HG02588 (cell line): ENCODE data around the gene SEMA4D.

Source experiments
- ATAC-seq: cut with Tn5 transposase; IDR thresholded peaks from one replicate; pipeline ENCODE4 v1.9.1; 2021; ENCODE audit warnings: mild to moderate bottlenecking, moderate library complexity; ENCODE audit not compliant: unreplicated experiment

Gene SEMA4D

GRCh38 chr9:89446961-89447310 lies 51.0 kb downstream of the SEMA4D start:
- ATAC-seq = no peak

DNA sequence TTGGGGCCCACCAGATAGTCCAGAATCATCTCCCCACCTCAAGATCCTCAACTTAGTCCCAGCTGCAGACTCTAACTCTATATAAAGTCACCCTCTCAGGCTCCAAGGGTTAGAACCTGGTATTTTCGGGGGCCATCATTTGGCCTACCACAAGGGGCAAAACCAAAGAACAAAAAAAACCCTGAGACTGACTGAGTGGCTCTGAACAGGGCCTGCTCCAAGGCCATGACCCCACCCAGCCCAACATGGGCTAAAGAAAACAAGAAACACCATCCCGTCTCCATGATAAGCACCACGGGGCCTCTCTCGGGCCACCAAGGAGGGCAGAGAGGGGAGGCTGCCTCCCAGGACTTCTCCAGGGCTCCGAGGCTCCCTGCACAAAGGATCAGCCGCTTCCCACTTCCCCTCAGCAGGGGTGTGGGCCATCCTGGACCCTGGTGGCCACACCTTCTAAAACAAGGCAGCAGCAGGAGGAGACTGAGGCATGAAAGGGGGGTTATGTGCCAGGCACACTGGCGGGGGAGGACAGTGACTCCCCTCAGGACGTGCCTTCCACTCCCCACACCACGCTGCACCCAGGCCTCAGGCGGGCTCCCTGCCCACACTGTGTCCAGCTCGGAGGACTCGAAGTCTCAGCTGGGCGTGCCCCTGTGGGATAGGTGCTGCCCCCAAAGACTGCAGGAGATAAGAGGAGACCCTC lies 51.5 kb downstream of the SEMA4D start:
- no peak for ATAC-seq

- ATAC-seq = no peak
These were observed 52.1 kb downstream of the SEMA4D start for GRCh38 chr9:89445801-89446251.

DNA sequence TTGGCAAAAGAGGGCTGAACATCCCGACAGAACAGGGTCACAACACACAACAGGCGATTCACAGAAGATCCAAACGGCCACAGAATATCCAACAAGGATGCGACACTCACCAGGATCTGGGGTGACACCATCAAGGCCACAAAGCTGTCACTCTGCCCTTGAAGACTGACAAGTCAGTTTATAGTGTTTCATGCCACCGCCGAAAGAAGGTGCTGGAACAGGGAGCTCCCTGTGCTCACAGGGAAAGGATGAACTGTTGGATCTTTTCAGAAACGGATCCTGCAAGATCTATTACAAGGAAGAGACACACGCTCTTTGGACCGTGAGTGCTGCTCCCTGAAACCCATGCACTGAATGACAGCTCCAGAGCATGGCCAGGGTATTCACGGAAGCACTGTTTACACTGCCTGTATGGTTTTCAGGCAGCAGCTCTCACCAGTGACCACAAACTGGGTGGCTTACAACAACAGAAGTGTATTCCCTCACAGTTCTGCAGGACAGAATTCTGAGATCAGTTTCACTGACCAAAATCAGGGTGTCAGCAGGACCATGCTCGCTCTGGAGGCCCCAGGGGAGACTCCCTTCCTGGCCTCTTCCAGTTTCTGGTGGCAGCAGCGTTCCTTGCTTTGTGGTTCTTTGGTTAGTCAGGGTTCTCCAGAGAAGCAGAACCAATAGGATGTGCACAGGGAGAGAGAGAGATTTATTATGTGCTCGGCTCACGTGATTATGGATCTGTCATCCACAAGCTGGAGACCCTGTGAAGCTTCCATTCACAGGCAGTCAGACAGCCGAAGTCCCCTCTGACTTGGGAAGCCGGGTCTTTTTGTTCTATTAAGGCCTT lies 52.8 kb downstream of the SEMA4D start:
- ATAC-seq = no peak

GRCh38 chr9:89444274-89444673 lies 53.6 kb downstream of the SEMA4D start:
- no peak for ATAC-seq

- ATAC-seq = no peak
These were observed 54.7 kb downstream of the SEMA4D start for GRCh38 chr9:89442981-89443814.

GRCh38 chr9:89442501-89442978 lies 55.4 kb downstream of the SEMA4D start:
- ATAC-seq = no peak

DNA sequence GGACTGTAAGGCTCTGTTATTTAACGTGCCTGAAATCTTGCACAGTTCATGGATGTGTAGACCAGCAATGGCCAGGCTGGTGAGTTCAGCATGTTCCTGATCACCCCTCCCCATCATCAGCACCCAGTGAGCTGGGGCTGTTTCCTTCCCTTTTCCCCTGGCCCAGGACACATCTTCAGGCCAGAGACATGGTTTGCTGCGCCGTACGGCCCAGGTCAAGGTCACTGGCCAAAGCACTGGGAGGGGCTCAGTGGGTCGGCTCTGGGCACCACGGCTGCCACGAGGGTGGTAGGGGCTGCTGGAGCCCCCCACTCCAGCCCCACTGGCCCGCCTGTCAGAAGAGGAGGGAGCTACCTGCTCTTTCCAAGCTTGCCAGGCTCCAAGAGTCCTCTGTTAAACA lies 55.9 kb downstream of the SEMA4D start:
- ATAC-seq = no peak

GRCh38 chr9:89441655-89441970 lies 56.3 kb downstream of the SEMA4D start:
- no peak for ATAC-seq

DNA sequence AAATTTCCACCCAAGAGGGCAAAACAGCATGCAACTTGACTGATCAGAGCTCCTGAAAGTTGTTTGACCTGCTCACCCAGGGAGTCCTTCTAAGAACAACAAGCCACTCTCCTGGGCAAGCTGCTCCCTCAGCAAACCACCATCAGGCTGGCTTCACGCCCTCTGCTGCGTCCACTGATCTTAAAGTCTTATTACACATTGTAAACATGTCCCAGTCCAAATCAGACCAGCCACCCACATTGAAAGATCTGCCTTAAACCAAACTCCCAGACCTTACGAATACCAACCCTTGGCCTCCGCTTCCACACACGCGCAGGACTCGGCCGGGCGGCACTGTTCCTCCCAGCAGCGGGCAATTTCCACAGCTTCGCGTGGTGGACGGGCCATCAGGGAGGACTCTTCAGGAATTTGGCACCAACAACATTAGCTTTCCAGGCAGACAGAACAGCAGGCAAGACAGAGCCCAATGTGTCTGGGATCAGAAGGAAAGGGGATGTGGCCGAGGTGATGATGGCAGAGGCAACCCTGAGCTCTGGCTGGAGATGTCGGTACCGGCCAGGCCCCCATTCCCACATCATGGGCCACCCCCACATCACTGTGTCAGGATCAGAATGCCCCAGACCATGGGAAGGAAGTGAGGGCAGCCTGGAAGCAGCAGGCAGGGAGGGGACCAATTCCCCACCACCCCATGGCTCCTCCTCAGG lies 56.8 kb downstream of the SEMA4D start:
- no peak for ATAC-seq

- ATAC-seq = no peak
These were observed 57.4 kb downstream of the SEMA4D start for GRCh38 chr9:89440548-89440947.

DNA sequence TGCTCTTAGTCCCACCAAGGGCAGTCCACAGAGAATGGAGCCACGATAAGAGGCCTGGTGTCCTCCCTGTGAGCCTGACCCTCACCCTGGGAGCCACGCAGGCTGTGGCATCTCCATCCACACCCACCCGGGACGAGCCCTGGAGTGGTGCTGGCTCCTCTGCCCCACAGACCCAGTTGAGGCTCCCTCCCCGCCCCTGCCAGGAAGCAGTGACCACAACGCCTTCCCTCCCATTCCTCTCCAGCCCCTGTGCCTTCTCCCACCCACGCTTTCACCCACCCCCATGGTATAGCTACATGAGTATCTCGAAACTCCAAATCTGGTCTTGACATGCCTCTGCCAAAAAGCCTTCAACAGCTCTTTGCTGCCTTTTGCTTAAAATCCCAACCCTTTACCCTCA lies 57.9 kb downstream of the SEMA4D start:
- ATAC-seq = no peak

DNA sequence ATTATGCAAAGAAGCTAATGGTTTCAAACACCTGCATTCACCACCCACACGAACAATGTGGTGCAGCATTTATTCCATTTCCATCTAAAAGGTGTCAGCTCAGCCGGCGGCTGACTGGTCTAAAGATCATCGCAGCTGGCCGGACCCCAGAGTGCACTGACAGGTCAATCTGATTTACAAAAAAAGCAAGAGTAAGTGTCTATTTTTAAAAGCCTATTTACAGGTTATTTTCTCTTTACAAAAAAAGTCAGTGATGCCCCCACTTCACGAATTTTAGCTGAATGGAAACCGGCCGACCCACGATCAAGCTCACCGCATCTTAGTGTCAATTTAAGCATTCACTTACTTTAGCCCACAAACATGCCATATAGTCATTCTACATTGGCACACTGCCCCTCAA lies 58.3 kb downstream of the SEMA4D start:
- no peak for ATAC-seq

DNA sequence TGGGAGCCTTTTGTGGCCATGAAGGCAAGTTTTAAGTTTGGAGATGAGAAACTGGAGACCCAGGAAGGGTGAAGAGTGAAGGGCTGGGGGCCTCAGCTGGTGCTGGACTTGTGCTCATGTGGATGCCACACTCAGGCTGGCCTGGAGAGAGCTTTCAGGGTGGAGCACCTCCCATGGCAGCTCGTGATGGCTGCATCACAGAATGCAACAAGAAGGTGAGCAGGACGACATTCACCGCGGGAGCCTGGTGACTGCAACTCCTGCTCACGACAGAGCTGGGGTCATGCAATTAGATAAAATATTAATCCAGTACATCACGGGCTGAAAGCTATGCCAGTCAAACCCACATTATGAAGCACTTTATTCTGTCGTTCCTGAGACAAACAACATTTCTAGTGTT lies 59.7 kb downstream of the SEMA4D start:
- ATAC-seq = no peak

DNA sequence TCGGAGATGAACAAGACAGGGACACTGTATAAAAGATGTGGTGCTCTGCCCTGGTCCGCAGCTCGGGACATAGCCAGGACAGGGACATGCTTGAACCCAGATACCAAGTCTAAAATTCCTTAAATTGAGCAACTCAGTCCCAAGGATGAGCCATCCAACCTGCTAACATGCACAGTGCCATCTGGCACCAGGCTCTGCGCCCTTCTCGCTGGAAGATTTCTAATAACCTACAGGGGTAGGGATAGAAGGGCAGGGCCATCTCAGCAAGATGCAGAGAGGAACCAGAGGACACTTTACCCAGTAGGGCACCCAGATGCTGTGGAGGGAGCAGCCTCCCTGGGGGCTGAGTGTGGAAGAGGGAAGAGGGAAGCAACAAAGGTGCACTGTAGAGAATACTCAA lies 60.1 kb downstream of the SEMA4D start:
- no peak for ATAC-seq

GRCh38 chr9:89436963-89437625 lies 60.8 kb downstream of the SEMA4D start:
- no peak for ATAC-seq

DNA sequence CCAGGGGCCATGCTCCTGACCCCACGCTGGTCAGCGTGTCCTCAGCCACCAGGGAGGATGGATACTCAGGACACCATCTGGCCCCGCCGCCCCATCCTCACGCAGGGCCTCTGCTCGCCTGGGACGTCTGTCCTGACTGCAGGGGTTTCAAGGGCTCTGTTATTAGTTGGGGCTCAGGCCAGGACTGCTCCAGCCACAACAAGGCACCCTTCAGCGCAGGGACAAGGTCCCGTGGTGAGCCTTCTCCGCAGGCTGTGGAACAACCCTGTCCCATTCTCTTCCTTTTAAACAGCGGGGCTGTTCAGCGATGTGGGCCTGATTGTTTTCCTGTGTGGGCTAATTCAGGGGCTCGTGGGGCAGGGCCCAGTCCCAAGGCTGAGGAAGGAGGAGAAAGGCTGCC lies 61.6 kb downstream of the SEMA4D start:
- no peak for ATAC-seq

DNA sequence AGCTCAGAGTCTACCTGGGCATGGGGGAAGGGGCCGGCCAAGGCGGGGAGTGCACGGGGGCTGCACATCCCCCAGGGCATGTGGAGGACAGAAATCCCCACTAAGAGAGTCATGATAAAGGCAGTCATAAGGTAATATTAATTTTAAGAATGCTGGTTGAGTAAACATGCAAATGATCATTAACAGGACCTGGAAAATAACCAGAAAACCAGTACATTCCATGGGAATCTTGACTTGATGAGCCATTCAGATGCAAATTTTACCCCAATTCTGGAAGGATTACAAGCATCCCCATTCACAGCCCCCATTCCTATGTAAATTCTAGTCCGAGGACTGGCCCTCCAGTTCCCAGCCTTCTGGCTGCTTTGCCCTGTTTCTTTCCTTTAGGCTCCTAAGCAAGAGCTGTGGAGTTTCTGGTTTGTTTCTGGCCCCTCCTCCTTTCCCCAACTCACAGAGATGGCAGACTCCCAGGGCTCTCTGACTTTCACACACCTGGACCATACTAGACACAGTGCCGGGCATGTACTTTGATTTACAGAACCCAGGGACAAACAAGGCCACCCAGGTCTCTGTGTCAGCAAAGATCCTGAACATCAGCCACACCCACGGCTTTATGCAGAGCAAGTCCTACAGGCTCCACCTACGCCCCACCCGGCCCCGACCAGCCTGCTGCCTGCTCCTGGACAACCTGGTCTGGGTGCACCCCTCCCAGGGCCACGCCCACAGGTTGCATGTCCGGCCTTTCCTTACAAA lies 62.7 kb downstream of the SEMA4D start:
- ATAC-seq = no peak

GRCh38 chr9:89434636-89435035 lies 63.3 kb downstream of the SEMA4D start:
- ATAC-seq = no peak

GRCh38 chr9:89433826-89434225 lies 64.1 kb downstream of the SEMA4D start:
- ATAC-seq = no peak
